Heart left ventricle (tissue), 16 donors: Measurements from ENCODE around the gene GIT2. TPM values are rescaled to one million over a fixed set of nuclear protein-coding genes. Genes with fewer than 3 reads are reported as not detected.

Experiments used
- ATAC-seq, 4 donors: fragments of 200-7000 bp; cut with Tn5 transposase; one replicate each; pipeline ENCODE4 v1.9.1; 2020 to 2022; ENCODE audit warnings: moderate library complexity in 4 of 4, mild to moderate bottlenecking in 3 of 4, moderate number of reproducible peaks in 1 of 4
- DNase-seq, 5 donors: peaks; one replicate each; pipeline ENCODE4 v3.0.0-alpha.2; 2020
- H3K27ac ChIP-seq, 12 donors: fragments of 200-600 bp; sonication (generic) in 4 of 12; one replicate each; pipeline versions ENCODE4 v1.5.0 to v1.8.0; 2016 to 2022; ENCODE audit warnings: mild to moderate bottlenecking in 2 of 12
- H3K27me3 ChIP-seq, 9 donors: fragments of 200-600 bp; sonication (generic) in 2 of 9; one replicate each; pipeline versions ENCODE4 v1.5.1 to v1.8.0; 2016 to 2022; ENCODE audit warnings: mild to moderate bottlenecking in 3 of 9
- H3K36me3 ChIP-seq, 9 donors: fragments of 200-600 bp; sonication (generic) in 2 of 9; one replicate each; pipeline versions ENCODE4 v1.5.0 to v1.8.0; 2018 to 2022; ENCODE audit warnings: mild to moderate bottlenecking in 2 of 9
- H3K4me1 ChIP-seq, 12 donors: fragments of 200-600 bp; sonication (generic) in 4 of 12; one replicate each; pipeline versions ENCODE4 v1.5.0 to v1.8.0; 2016 to 2022; ENCODE audit warnings: mild to moderate bottlenecking in 3 of 12
- H3K4me3 ChIP-seq, 12 donors: fragments of 200-600 bp; sonication (generic) in 4 of 12; one replicate each; pipeline versions ENCODE4 v1.5.0 to v1.8.0; 2017 to 2022; ENCODE audit warnings: mild to moderate bottlenecking in 9 of 12, moderate library complexity in 4 of 12
- H3K9me3 ChIP-seq, 12 donors: fragments of 200-600 bp; sonication (generic) in 4 of 12; one replicate each; pipeline versions ENCODE4 v1.5.0 to v1.8.0; 2016 to 2022; ENCODE audit warnings: mild to moderate bottlenecking in 1 of 12
- POLR2A ChIP-seq, 2 donors: fragments of 450-650 bp; IDR thresholded peaks; one replicate each; pipeline ENCODE4 v1.6.1; 2017; ENCODE audit warnings: antibody characterized with exemption in 2 of 2, mild to moderate bottlenecking in 2 of 2, moderate library complexity in 2 of 2
- WGBS, 4 donors: extraction: QIAGEN DNeasy Blood & Tissue Kit in 2 of 4; methylation state at CpG; one replicate each; pipeline versions ENCODE4 v1.1.5 to v1.1.7; 2013 to 2018; 5-methylcytosine and 5-hydroxymethylcytosine counted together
- intact Hi-C, 10 donors: fragments of 100-400 bp; cut with DNase I; formaldehyde crosslinking; loops; one replicate each; pipeline versions ENCODE4 v1.11.1 to v1.14.2; 2022
- polyA plus RNA-seq, 2 donors: library from polyadenylated mRNA; stranded (reverse); fragments of 200-250 nt; gene quantifications; one replicate each; pipeline ENCODE4 v1.2.3, GENCODE V29; 2013
- total RNA-seq, 9 donors: library from RNA; depleted of rRNA in 2 of 9; stranded (reverse); fragments of >200 nt in 2 of 9; fragmentation: NEBNext Ultra II Directional in 3 of 9; extraction: Animal tissue kit (Norgen Biotek cat#: 25700) in 3 of 9; gene quantifications; one replicate each; pipeline versions ENCODE4 v1.1.0 to v1.2.4, GENCODE V29; 2016 to 2023
- TF ChIP-seq, protein P1 (sequence below), 12 donors: fragments of 200-600 bp; sonication (generic) in 4 of 12; IDR thresholded peaks; one replicate each; pipeline versions ENCODE4 v1.5.0 to v1.8.0; 2018 to 2022; ENCODE audit warnings: antibody characterized with exemption in 12 of 12, mild to moderate bottlenecking in 5 of 12
- donor health status: ischemic (EF 13 %, LVEDD 7.1; RV severe dilation, severe dysfunction).
- donor health status: healthy with polysubstance abuse.
- donor health status: DM: no; HTN: yes; CAD: no.
- donor health status: DM: no; HTN: no; CAD: no.
- donor health status: ischemic (EF 25% LVEDD 6.9; RV normal size, moderate dysfunction).
- donor health status: ischemic (EF 25% LVEDD 5.7; RV mildly dilated, moderate dysfunction).
- donor health status: healthy.
- donor health status: DM: yes; HTN: yes; CAD: no.
- donor health status: ischemic (EF 35%, LVEDD 5.7; RV mildly dilated, moderate dysfunction).
- donor health status: nonischemic (EF 11% LVEDD 7.7; RV severe dilation, severe dysfunction).
- donor health status: DM: yes; HTN: yes; CAD: no.
- donor health status: PGD.
- donor health status: ischemic (EF 29% LVEDD 5.4; RV normal size, mild dysfunction).
- donor health status: nonischemic (EF 23%, LVEDD 6.1; RV moderate dilation, normal function).

Gene GIT2
- total and polyA plus RNA-seq, 11 donors: 17.4 to 56.7 (median 36.2) TPM

GRCh38 chr12:109994401-109995175, 1.6 kb downstream of the GIT2 start:
- Histone ChIP-seq H3K4me3 (peak overlapping the region; percentile 82 to 100 (median 92)), H3K27ac (peak overlapping the region in 11 of 12 donors; percentile 32 to 99 (median 90)), H3K36me3 (peaks cover 0 to 29% (median 21%) of the 10 kb centered on the region in 9 donors), H3K4me1 (peaks cover 0 to 59% (median 33%) of the 10 kb centered on the region in 12 donors), H3K9me3 (no peaks in the 10 kb centered on the region), H3K27me3 (no peaks in the 10 kb centered on the region)
- TF ChIP-seq, protein P1, sequence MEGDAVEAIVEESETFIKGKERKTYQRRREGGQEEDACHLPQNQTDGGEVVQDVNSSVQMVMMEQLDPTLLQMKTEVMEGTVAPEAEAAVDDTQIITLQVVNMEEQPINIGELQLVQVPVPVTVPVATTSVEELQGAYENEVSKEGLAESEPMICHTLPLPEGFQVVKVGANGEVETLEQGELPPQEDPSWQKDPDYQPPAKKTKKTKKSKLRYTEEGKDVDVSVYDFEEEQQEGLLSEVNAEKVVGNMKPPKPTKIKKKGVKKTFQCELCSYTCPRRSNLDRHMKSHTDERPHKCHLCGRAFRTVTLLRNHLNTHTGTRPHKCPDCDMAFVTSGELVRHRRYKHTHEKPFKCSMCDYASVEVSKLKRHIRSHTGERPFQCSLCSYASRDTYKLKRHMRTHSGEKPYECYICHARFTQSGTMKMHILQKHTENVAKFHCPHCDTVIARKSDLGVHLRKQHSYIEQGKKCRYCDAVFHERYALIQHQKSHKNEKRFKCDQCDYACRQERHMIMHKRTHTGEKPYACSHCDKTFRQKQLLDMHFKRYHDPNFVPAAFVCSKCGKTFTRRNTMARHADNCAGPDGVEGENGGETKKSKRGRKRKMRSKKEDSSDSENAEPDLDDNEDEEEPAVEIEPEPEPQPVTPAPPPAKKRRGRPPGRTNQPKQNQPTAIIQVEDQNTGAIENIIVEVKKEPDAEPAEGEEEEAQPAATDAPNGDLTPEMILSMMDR (IDR thresholded peaks at IDR 0.05): no peak
- TF ChIP-seq POLR2A (IDR thresholded peaks at IDR 0.05): no peak
- intact Hi-C loops: loop anchor here in 4 of 10 donors (5.0 kb wide), 3 partner anchors 32 to 53 kb away; partner anchors contain the start of gene C12orf76 (in 1 of the 4)
- ATAC-seq (no peak), DNase-seq (no peak)
- 37 to 45% (median 38%) methylated on average over 6 of the region's 6 CpGs for WGBS, 4 donors

DNA sequence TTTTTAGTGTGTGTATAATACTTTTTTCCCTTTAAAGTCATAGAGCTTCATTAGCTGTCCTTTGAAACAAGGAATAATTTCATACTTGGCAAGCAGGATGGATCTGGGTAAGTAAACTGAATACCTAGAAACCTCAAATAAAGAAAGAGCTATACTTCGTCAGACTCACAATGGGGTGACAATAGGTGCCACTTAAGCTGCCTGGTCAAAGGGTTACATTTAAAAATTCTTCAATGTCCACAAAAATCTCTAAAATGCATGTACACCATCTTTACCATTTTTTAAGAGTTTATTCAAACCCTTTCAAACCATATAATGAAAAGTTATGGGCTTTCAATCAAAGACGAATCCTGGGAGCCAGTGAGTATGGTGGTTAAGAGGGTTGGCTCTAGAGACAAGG, 3.1 kb downstream of the GIT2 start:
- no peak for ATAC-seq
- Histone ChIP-seq H3K36me3 (peaks cover 0 to 44% (median 35%) of the 10 kb centered on the region in 9 donors), H3K27me3 (no peaks in the 10 kb centered on the region), H3K27ac (peak overlapping the region in 1 of 12 donors; percentile 99), H3K4me1 (peaks cover 0 to 60% (median 33%) of the 10 kb centered on the region in 12 donors), H3K4me3 (no peak overlapping the region), H3K9me3 (no peaks in the 10 kb centered on the region)
- no peak for DNase-seq
- 82 to 91% (median 85%) methylated on average over 2 of the region's 2 CpGs for whole genome bisulfite sequencing, 4 donors
- intact Hi-C loops: no loop called here
- no peak for TF ChIP-seq POLR2A (IDR thresholded peaks at IDR 0.05)
- TF ChIP-seq, protein P1 (IDR thresholded peaks at IDR 0.05): no peak

GRCh38 chr12:109991586-109991985, 4.6 kb downstream of the GIT2 start:
- intact Hi-C loops: no loop called here
- peaks cover 0 to 59% (median 51%) of the 10 kb centered on the region in 9 donors for H3K36me3 ChIP-seq
- H3K9me3 ChIP-seq: no peaks in the 10 kb centered on the region
- 90 to 96% (median 94%) methylated on average over 5 of the region's 5 CpGs for WGBS, 4 donors
- TF ChIP-seq, protein P1 (IDR thresholded peaks at IDR 0.05): no peak
- no peak for TF ChIP-seq POLR2A (IDR thresholded peaks at IDR 0.05)
- DNase-seq (no peak), ATAC-seq (no peak)
- H3K27ac ChIP-seq: no peak overlapping the region
- no peak overlapping the region for H3K4me3 ChIP-seq
- H3K4me1 ChIP-seq: peaks cover 0 to 58% (median 32%) of the 10 kb centered on the region in 12 donors
- H3K27me3 ChIP-seq: no peaks in the 10 kb centered on the region

- intact Hi-C loops: no loop called here
- Histone ChIP-seq H3K27ac (peak overlapping the region in 10 of 12 donors; percentile 3 to 68 (median 44)), H3K4me1 (peaks cover 0 to 44% (median 24%) of the 10 kb centered on the region in 12 donors), H3K4me3 (no peak overlapping the region), H3K27me3 (no peaks in the 10 kb centered on the region), H3K9me3 (no peaks in the 10 kb centered on the region), H3K36me3 (peaks cover 0 to 81% (median 73%) of the 10 kb centered on the region in 9 donors)
- TF ChIP-seq, protein P1 (IDR thresholded peaks at IDR 0.05): no peak
- TF ChIP-seq POLR2A (IDR thresholded peaks at IDR 0.05): no peak
- DNase-seq: no peak
- ATAC-seq: peak in 1 of 4 donors; percentile 11
- 54 to 63% (median 57%) methylated on average over 5 of the region's 5 CpGs for WGBS, 4 donors
Measured at GRCh38 chr12:109989380-109989779, 6.8 kb downstream of the GIT2 start.
